ENCODE data around the gene LCLAT1. TPM values are rescaled to one million over a fixed set of nuclear protein-coding genes. Genes with fewer than 3 reads are reported as not detected.

Gene LCLAT1
- total RNA-seq, 1 experiment from 2014 or later: 21.7 TPM

DNA sequence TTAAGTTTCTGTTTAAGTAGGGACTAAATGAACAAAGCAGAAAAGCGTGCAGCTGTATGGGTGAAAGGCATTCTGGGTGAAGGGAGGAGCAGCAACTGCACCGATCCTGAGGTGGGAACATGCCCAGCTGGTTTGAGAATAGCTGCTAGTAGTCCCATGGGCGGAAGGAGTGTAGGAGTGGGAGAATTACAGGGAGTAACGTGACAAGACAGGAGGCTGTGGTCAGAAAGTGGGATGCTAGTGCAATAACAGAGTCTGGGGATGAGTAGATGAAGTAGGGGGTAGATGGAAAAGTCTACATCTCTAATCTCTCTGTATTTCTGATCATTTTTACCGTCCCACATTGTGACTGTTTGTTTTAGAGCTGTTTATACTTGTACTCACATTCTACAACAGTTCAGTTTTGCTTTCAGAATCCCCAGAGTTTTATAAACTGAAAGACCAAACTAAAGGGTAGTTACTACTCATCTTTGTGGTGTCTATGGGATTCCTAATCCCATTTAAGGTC lies 118.9 kb downstream of the LCLAT1 start:
- Histone ChIP-seq H3K27me3 (ENCODE audit: low read length) (no peaks in the 10 kb centered on the region), H3K4me3 (ENCODE audit: low read length) (no peak overlapping the region), H4K20me1 (ENCODE audit: insufficient read depth, low read depth, low read length) (no peaks in the 10 kb centered on the region), H3K9me2 (replicated peaks; ENCODE audit: insufficient read depth, low read length) (no peaks in the 10 kb centered on the region), H3K9me3 (ENCODE audit: low read length) (no peaks in the 10 kb centered on the region), H3K79me2 (ENCODE audit: low read length) (peaks cover 19% of the 10 kb centered on the region), H3K9ac (ENCODE audit: low read length) (no peak overlapping the region), H3K4me1 (ENCODE audit: low read length) (no peaks in the 10 kb centered on the region), H3K36me3 (ENCODE audit: insufficient read depth, low read length) (peaks cover 4% of the 10 kb centered on the region; the same call in 1 of the 2 replicates), H2AFZ (ENCODE audit: low read length) (no peak overlapping the region), H3K27ac (ENCODE audit: low read length) (no peak overlapping the region), H3K4me2 (ENCODE audit: low read depth, low read length, poor library complexity, severe bottlenecking) (no peak overlapping the region)
- no peak for DNase-seq

DNA sequence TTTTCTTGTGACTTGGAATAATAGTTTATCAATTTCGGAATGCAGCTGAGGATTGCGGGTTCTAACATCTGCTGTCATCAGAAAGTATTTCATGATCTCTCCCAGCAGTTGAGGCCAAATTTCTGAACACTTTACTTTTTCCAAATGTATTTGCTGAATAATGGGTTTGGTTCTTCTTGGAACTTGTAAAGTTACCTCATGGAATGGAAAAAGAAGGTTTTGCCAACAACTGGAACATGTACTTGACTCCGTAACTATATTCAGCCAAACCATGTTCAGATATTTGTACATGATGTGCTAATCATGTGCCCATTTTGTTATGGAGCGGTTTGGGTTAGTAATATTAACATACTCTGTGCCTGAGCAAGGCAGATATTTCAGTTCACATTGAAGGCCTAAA lies 119.6 kb downstream of the LCLAT1 start:
- Histone ChIP-seq H2AFZ (ENCODE audit: low read length) (no peak overlapping the region), H3K27ac (ENCODE audit: low read length) (no peak overlapping the region), H3K27me3 (ENCODE audit: low read length) (no peaks in the 10 kb centered on the region), H3K36me3 (ENCODE audit: insufficient read depth, low read length) (peaks cover 4% of the 10 kb centered on the region; the same call in 1 of the 2 replicates), H3K9me2 (replicated peaks; ENCODE audit: insufficient read depth, low read length) (no peaks in the 10 kb centered on the region), H3K4me2 (ENCODE audit: low read depth, low read length, poor library complexity, severe bottlenecking) (no peak overlapping the region), H4K20me1 (ENCODE audit: insufficient read depth, low read depth, low read length) (no peaks in the 10 kb centered on the region), H3K4me3 (ENCODE audit: low read length) (no peak overlapping the region), H3K9me3 (ENCODE audit: low read length) (no peaks in the 10 kb centered on the region), H3K79me2 (ENCODE audit: low read length) (peaks cover 19% of the 10 kb centered on the region), H3K9ac (ENCODE audit: low read length) (no peak overlapping the region), H3K4me1 (ENCODE audit: low read length) (no peaks in the 10 kb centered on the region)
- DNase-seq: no peak

DNA sequence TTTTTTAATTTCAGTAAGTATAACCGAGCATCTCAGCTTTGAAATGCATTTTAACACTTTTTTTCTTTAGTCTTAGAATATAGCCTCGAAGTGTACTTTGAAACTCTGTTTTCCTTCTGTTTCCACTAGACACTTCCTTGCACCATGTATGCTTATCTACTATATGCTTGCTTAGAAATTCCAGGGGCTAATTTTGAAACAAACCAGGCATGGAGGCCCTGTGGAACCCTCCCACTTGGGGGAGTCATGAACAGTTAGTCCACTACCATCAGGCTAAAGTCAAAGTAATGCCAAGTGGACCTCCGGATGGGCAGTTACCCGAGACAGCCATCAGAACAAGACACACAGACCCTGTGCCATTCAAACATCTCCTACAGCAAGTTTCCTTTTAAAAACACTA lies 120.3 kb downstream of the LCLAT1 start:
- no peak for DNase-seq
- no peaks in the 10 kb centered on the region for H3K4me1 ChIP-seq (ENCODE audit: low read length)
- H2AFZ ChIP-seq (ENCODE audit: low read length): no peak overlapping the region
- no peaks in the 10 kb centered on the region for H4K20me1 ChIP-seq (ENCODE audit: insufficient read depth, low read depth, low read length)
- H3K36me3 ChIP-seq (ENCODE audit: insufficient read depth, low read length): peaks cover 4% of the 10 kb centered on the region; the same call in 1 of the 2 replicates
- H3K9me2 ChIP-seq (replicated peaks; ENCODE audit: insufficient read depth, low read length): no peaks in the 10 kb centered on the region
- H3K27me3 ChIP-seq (ENCODE audit: low read length): no peaks in the 10 kb centered on the region
- no peak overlapping the region for H3K4me2 ChIP-seq (ENCODE audit: low read depth, low read length, poor library complexity, severe bottlenecking)
- no peak overlapping the region for H3K9ac ChIP-seq (ENCODE audit: low read length)
- H3K4me3 ChIP-seq (ENCODE audit: low read length): no peak overlapping the region
- H3K27ac ChIP-seq (ENCODE audit: low read length): no peak overlapping the region
- H3K79me2 ChIP-seq (ENCODE audit: low read length): peaks cover 24% of the 10 kb centered on the region
- H3K9me3 ChIP-seq (ENCODE audit: low read length): no peaks in the 10 kb centered on the region

DNA sequence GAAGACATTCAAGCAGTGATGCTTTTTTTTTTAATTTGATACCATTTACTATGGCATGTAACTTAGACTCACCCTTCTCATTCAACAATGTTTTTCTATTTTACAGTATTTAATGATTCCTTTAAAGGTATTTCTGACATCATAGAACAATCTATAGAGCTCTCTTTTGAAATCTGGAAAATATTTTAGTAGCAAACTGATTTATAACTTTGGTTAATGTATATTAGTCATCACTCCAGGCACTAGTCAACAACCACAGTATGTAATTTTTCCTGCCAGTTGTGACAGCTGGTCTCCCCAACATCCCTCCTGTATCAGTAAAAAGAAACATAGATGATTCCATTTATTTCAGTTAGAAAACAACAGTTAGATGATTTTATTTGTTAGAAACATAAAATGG lies 122.9 kb downstream of the LCLAT1 start:
- H3K4me3 ChIP-seq (ENCODE audit: low read length): no peak overlapping the region
- H3K9me2 ChIP-seq (replicated peaks; ENCODE audit: insufficient read depth, low read length): no peaks in the 10 kb centered on the region
- DNase-seq: no peak
- no peak overlapping the region for H3K9ac ChIP-seq (ENCODE audit: low read length)
- no peak overlapping the region for H2AFZ ChIP-seq (ENCODE audit: low read length)
- H3K27ac ChIP-seq (ENCODE audit: low read length): no peak overlapping the region
- H3K4me2 ChIP-seq (ENCODE audit: low read depth, low read length, poor library complexity, severe bottlenecking): no peak overlapping the region
- H3K79me2 ChIP-seq (ENCODE audit: low read length): peaks cover 24% of the 10 kb centered on the region
- no peaks in the 10 kb centered on the region for H3K9me3 ChIP-seq (ENCODE audit: low read length)
- H3K27me3 ChIP-seq (ENCODE audit: low read length): no peaks in the 10 kb centered on the region
- no peaks in the 10 kb centered on the region for H3K4me1 ChIP-seq (ENCODE audit: low read length)
- no peaks in the 10 kb centered on the region for H4K20me1 ChIP-seq (ENCODE audit: insufficient read depth, low read depth, low read length)
- H3K36me3 ChIP-seq (ENCODE audit: insufficient read depth, low read length): peaks cover 4% of the 10 kb centered on the region; the same call in 1 of the 2 replicates

DNA sequence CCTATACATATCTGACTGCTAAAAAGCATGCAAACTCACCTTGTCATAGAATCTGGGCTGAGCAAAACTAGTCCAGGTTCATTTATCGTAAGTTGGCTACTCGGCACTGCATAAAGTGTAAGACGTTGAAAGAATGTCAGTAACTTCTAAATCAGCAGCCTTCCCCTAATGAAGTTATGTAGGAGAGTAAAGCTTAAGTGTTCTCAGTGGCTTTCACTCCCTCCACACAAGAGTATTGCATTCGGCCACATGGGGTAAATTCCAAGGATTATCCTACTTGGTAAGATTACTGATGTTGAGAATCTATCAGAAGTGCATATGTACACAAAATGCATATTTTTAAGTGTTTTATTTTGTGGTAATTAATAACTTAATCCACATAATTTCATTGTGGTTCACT lies 130.1 kb downstream of the LCLAT1 start:
- H3K9ac ChIP-seq (ENCODE audit: low read length): no peak overlapping the region
- DNase-seq: no peak
- H3K27me3 ChIP-seq (ENCODE audit: low read length): no peaks in the 10 kb centered on the region
- no peak overlapping the region for H3K4me2 ChIP-seq (ENCODE audit: low read depth, low read length, poor library complexity, severe bottlenecking)
- H2AFZ ChIP-seq (ENCODE audit: low read length): no peak overlapping the region
- H3K79me2 ChIP-seq (ENCODE audit: low read length): peaks cover 5% of the 10 kb centered on the region; the same call in 1 of the 2 replicates
- H3K9me2 ChIP-seq (replicated peaks; ENCODE audit: insufficient read depth, low read length): no peaks in the 10 kb centered on the region
- no peaks in the 10 kb centered on the region for H3K9me3 ChIP-seq (ENCODE audit: low read length)
- H3K4me3 ChIP-seq (ENCODE audit: low read length): no peak overlapping the region
- H4K20me1 ChIP-seq (ENCODE audit: insufficient read depth, low read depth, low read length): no peaks in the 10 kb centered on the region
- no peaks in the 10 kb centered on the region for H3K36me3 ChIP-seq (ENCODE audit: insufficient read depth, low read length)
- no peak overlapping the region for H3K27ac ChIP-seq (ENCODE audit: low read length)
- no peaks in the 10 kb centered on the region for H3K4me1 ChIP-seq (ENCODE audit: low read length)

DNA sequence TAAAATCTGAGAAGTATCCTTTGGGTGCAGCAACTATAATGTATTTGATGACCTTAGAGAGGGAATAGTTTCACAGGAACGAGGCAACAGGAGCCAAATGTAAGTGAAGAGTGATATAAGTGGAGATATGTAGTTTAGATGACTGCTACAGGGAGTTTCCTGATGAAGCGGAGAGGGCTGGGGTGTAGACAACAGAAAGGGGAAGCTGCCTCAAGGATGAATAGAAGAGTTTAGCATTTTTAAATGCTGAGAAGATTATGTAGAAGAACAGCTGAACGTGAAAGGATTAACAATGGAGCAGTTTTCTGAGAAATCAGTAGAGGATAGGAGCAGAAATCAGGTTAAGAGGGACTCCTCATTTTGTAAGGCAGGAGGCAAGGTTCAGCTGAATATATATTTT lies 133.3 kb downstream of the LCLAT1 start:
- H3K4me3 ChIP-seq (ENCODE audit: low read length): no peak overlapping the region
- no peaks in the 10 kb centered on the region for H3K36me3 ChIP-seq (ENCODE audit: insufficient read depth, low read length)
- no peaks in the 10 kb centered on the region for H3K27me3 ChIP-seq (ENCODE audit: low read length)
- no peak overlapping the region for H3K4me2 ChIP-seq (ENCODE audit: low read depth, low read length, poor library complexity, severe bottlenecking)
- H3K27ac ChIP-seq (ENCODE audit: low read length): no peak overlapping the region
- no peak overlapping the region for H2AFZ ChIP-seq (ENCODE audit: low read length)
- DNase-seq: no peak
- H3K79me2 ChIP-seq (ENCODE audit: low read length): 0 out of 2 replicates have a peak, but pooled peaks cover 12% of the 10 kb centered on the region
- H3K9me3 ChIP-seq (ENCODE audit: low read length): no peaks in the 10 kb centered on the region
- H4K20me1 ChIP-seq (ENCODE audit: insufficient read depth, low read depth, low read length): no peaks in the 10 kb centered on the region
- H3K9ac ChIP-seq (ENCODE audit: low read length): no peak overlapping the region
- H3K9me2 ChIP-seq (replicated peaks; ENCODE audit: insufficient read depth, low read length): no peaks in the 10 kb centered on the region
- H3K4me1 ChIP-seq (ENCODE audit: low read length): no peaks in the 10 kb centered on the region

DNA sequence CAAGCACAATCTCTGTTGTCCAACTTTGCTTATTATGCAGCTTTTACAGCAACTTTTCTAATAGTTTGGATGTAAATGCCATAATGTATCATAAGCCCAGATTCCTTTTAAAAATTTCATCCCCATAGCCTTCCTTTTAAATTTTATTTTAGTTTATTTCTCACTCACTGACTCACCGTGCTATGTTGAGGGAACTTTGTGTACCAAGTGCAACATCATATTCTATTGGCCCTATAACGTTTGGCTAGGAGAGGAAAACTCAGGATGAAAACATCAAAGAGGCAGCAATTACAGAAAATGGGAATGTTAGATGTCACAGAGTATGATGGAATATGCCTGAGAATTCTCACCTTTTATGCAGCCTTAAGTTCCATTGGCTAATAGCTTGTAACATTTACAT lies 135.5 kb downstream of the LCLAT1 start:
- no peak overlapping the region for H2AFZ ChIP-seq (ENCODE audit: low read length)
- H3K79me2 ChIP-seq (ENCODE audit: low read length): peaks cover 14% of the 10 kb centered on the region; the same call in 1 of the 2 replicates
- H3K9me2 ChIP-seq (replicated peaks; ENCODE audit: insufficient read depth, low read length): no peaks in the 10 kb centered on the region
- no peaks in the 10 kb centered on the region for H4K20me1 ChIP-seq (ENCODE audit: insufficient read depth, low read depth, low read length)
- no peaks in the 10 kb centered on the region for H3K36me3 ChIP-seq (ENCODE audit: insufficient read depth, low read length)
- no peaks in the 10 kb centered on the region for H3K27me3 ChIP-seq (ENCODE audit: low read length)
- no peak overlapping the region for H3K4me3 ChIP-seq (ENCODE audit: low read length)
- no peak overlapping the region for H3K4me2 ChIP-seq (ENCODE audit: low read depth, low read length, poor library complexity, severe bottlenecking)
- no peak overlapping the region for H3K27ac ChIP-seq (ENCODE audit: low read length)
- no peaks in the 10 kb centered on the region for H3K9me3 ChIP-seq (ENCODE audit: low read length)
- H3K9ac ChIP-seq (ENCODE audit: low read length): no peak overlapping the region
- no peak for DNase-seq
- H3K4me1 ChIP-seq (ENCODE audit: low read length): no peaks in the 10 kb centered on the region

DNA sequence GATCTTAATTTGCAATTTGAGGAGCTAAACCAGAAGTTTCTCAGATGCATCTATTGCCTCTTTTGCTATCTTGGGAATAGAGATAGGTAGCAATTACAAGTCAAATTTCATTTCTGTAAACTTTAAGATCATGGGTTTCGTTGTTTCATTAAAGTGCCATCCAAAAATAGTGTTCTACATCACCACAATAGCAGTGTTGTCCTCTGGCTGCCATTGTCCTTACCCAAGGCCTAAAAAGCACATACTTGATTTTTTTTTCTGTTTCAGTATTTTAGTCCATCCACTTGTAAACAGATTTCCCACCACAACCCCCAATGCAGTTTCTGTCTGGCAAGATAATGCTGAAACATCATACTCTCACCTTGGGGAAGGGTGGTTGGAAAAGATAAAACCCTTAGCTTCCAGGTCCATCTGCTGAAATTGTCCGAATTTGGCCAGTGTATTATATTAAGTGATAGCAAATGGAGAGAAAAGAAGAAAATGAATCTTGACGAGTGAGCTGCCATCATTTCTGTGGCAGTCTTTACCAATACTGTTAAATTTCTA lies 136.2 kb downstream of the LCLAT1 start:
- no peak overlapping the region for H3K9ac ChIP-seq (ENCODE audit: low read length)
- H3K4me1 ChIP-seq (ENCODE audit: low read length): no peaks in the 10 kb centered on the region
- H3K79me2 ChIP-seq (ENCODE audit: low read length): peaks cover 12% of the 10 kb centered on the region; the same call in 1 of the 2 replicates
- H3K4me3 ChIP-seq (ENCODE audit: low read length): no peak overlapping the region
- no peak for DNase-seq
- H3K9me3 ChIP-seq (ENCODE audit: low read length): no peaks in the 10 kb centered on the region
- H3K4me2 ChIP-seq (ENCODE audit: low read depth, low read length, poor library complexity, severe bottlenecking): no peak overlapping the region
- H3K36me3 ChIP-seq (ENCODE audit: insufficient read depth, low read length): no peaks in the 10 kb centered on the region
- H4K20me1 ChIP-seq (ENCODE audit: insufficient read depth, low read depth, low read length): no peaks in the 10 kb centered on the region
- H3K27me3 ChIP-seq (ENCODE audit: low read length): no peaks in the 10 kb centered on the region
- no peak overlapping the region for H3K27ac ChIP-seq (ENCODE audit: low read length)
- H2AFZ ChIP-seq (ENCODE audit: low read length): no peak overlapping the region
- H3K9me2 ChIP-seq (replicated peaks; ENCODE audit: insufficient read depth, low read length): no peaks in the 10 kb centered on the region

Data from Karpas-422 (cell line).